CD4-positive, alpha-beta T cell (primary cell): Measurements from ENCODE around the gene GLP1R. TPM values are rescaled to one million over a fixed set of nuclear protein-coding genes. Genes with fewer than 3 reads are reported as not detected.

Experiments used
- ATAC-seq: fragments of 200-7000 bp; cut with Tn5 transposase; one replicate; pipeline ENCODE4 v1.10.0; 2022; ENCODE audit warnings: mild to moderate bottlenecking; ENCODE audit not compliant: poor library complexity
- CTCF ChIA-PET: fragments of 350-600 bp; sonication (Branson Sonifier 250); formaldehyde crosslinking; loops from one replicate; lab custom pipeline; 2021; ENCODE audit warnings: antibody characterized with exemption, inconsistent platforms; lab: Charles Lee
- POLR2A ChIA-PET: fragments of 350-600 bp; sonication (Branson Sonifier 250); formaldehyde crosslinking; loops from one replicate; lab custom pipeline; 2021; ENCODE audit warnings: antibody characterized with exemption, inconsistent platforms; lab: Charles Lee
- DNase-seq, 14 experiments: peaks; one replicate each; pipeline ENCODE4 v3.0.0-alpha.2; 2013 to 2020; ENCODE audit warnings: mixed read lengths in 2 of 14
- H3K27ac ChIP-seq, 2 donors: one replicate each; pipeline versions ENCODE4 v1.5.1 to v1.7.0; 2013; ENCODE audit warnings: low read length in 2 of 2, low read depth in 1 of 2, mild to moderate bottlenecking in 1 of 2
- H3K27me3 ChIP-seq, 2 experiments: 1 replicate in 1 of 2; 2 replicates in 1 of 2; pipeline versions ENCODE4 v1.6.1 to v1.7.0; 2013; ENCODE audit warnings: low read length in 2 of 2, control low read depth in 1 of 2, mild to moderate bottlenecking in 1 of 2, moderate library complexity in 1 of 2; ENCODE audit not compliant: insufficient read depth in 2 of 2, control insufficient read depth in 1 of 2
- H3K36me3 ChIP-seq: one replicate; pipeline ENCODE4 v1.6.1; 2013; ENCODE audit warnings: low read length, control low read depth; ENCODE audit not compliant: insufficient read depth
- H3K4me1 ChIP-seq: one replicate; pipeline ENCODE4 v1.6.1; 2013; ENCODE audit warnings: low read length, control low read depth; ENCODE audit not compliant: insufficient read depth
- H3K4me3 ChIP-seq: one replicate; pipeline ENCODE4 v1.5.1; 2013; ENCODE audit warnings: mild to moderate bottlenecking, low read length, moderate library complexity
- H3K9me3 ChIP-seq, 2 experiments: 1 replicate in 1 of 2; 2 replicates in 1 of 2; pipeline versions ENCODE4 v1.6.1 to v1.7.0; 2013; ENCODE audit warnings: low read length in 2 of 2, mild to moderate bottlenecking in 2 of 2, control low read depth in 1 of 2, moderate library complexity in 1 of 2; ENCODE audit not compliant: control insufficient read depth in 1 of 2, insufficient read depth in 1 of 2
- H3K27ac Mint-ChIP-seq: one replicate; pipeline ENCODE4 v1.8.0; 2020; ENCODE audit warnings: mixed read lengths
- H3K27me3 Mint-ChIP-seq: one replicate; pipeline ENCODE4 v1.8.0; 2021; ENCODE audit warnings: mixed read lengths
- H3K36me3 Mint-ChIP-seq: one replicate; pipeline ENCODE4 v1.8.0; 2021; ENCODE audit warnings: low read depth, mixed read lengths
- H3K4me1 Mint-ChIP-seq: one replicate; pipeline ENCODE4 v1.8.0; 2021; ENCODE audit warnings: low read depth, mixed read lengths
- H3K4me3 Mint-ChIP-seq: one replicate; pipeline ENCODE4 v1.8.0; 2020; ENCODE audit warnings: mild to moderate bottlenecking, mixed read lengths
- H3K9me3 Mint-ChIP-seq: one replicate; pipeline ENCODE4 v1.8.0; 2020; ENCODE audit warnings: mixed read lengths
- CTCF ChIP-seq: fragments of 200-600 bp; IDR thresholded peaks from one replicate; pipeline ENCODE4 v1.8.0; 2022; ENCODE audit warnings: antibody characterized with exemption, mild to moderate bottlenecking
- intact Hi-C, 2 experiments: fragments of 100-400 bp; cut with DNase I in 1 of 2; cut with micrococcal nuclease in 1 of 2; formaldehyde crosslinking; loops; one replicate each; pipeline versions ENCODE4 v1.15.1 to v1.9.0; 2023 to 2025; cut with DNase I, micrococcal nuclease
- total RNA-seq, 174 experiments: library from RNA in 2 of 174; stranded (reverse) in 2 of 174; gene quantifications; one replicate each; pipeline ENCODE4 v1.2.3 and lab custom pipeline; 2021 to 2026

GLP1R gene
- total RNA-seq, 2 experiments from 2014 or later: not detected

- peaks cover 28% of the 10 kb centered on the region for H3K4me1 Mint-ChIP-seq
- H3K36me3 Mint-ChIP-seq: peaks cover 30% of the 10 kb centered on the region
- ATAC-seq (peak; percentile 86), DNase-seq (peak in 3 of 14 experiments; percentile 16 to 32 (median 18))
- Histone ChIP-seq H3K27me3 (no peaks in the 10 kb centered on the region), H3K9me3 (no peaks in the 10 kb centered on the region), H3K27ac (no peak overlapping the region), H3K4me3 (no peak overlapping the region), H3K4me1 (peaks cover 3% of the 10 kb centered on the region), H3K36me3 (peaks cover 8% of the 10 kb centered on the region)
- no peak for TF ChIP-seq CTCF
- ChIA-PET POLR2A (interaction anchor here (1.1 kb wide), 1 partner anchor 15 kb away, joined by 3 read pairs; the partner anchor contains the start of gene SAYSD1), CTCF (interaction anchor here (1.2 kb wide), 1 partner anchor 11 kb away, joined by 4 read pairs; no protein-coding TSS in a partner anchor)
- H3K27ac Mint-ChIP-seq: no peak overlapping the region
- H3K27me3 Mint-ChIP-seq: no peaks in the 10 kb centered on the region
- H3K4me3 Mint-ChIP-seq: peak overlapping the region; percentile 43
- intact Hi-C loops: loop anchor here (5.0 to 10.0 kb wide), 2 partner anchors 228 to 624 kb away; partner anchors contain the start of gene KIF6 (in 1 of the 2)
- H3K9me3 Mint-ChIP-seq: no peaks in the 10 kb centered on the region
Observed at GRCh38 chr6:39100358-39100757, 51.8 kb downstream of the GLP1R start.

GRCh38 chr6:39102071-39102820 is 53.7 kb downstream of the GLP1R start:
- H3K27ac ChIP-seq: no peak overlapping the region
- H3K27me3 Mint-ChIP-seq: no peaks in the 10 kb centered on the region
- no peak overlapping the region for H3K4me3 Mint-ChIP-seq
- H3K36me3 Mint-ChIP-seq: peaks cover 45% of the 10 kb centered on the region
- peak; percentile 50 for ATAC-seq
- DNase-seq: peak in 3 of 14 experiments; percentile 32 to 47 (median 36)
- H3K9me3 ChIP-seq: no peaks in the 10 kb centered on the region
- POLR2A ChIA-PET: interaction anchor here (0.9 to 1.5 kb wide), 3 partner anchors 9 to 12 kb away, joined by 5 to 13 read pairs (median 5); partner anchors contain the start of gene SAYSD1
- H3K36me3 ChIP-seq: peaks cover 10% of the 10 kb centered on the region
- CTCF ChIA-PET: interaction anchor here (1.0 kb wide), 1 partner anchor 14 kb away, joined by 3 read pairs; no protein-coding TSS in a partner anchor
- H3K4me3 ChIP-seq: no peak overlapping the region
- H3K9me3 Mint-ChIP-seq: no peaks in the 10 kb centered on the region
- H3K4me1 ChIP-seq: peaks cover 3% of the 10 kb centered on the region
- TF ChIP-seq CTCF: peak; percentile 27
- intact Hi-C loops: loop anchor here (5.0 to 10.0 kb wide), 2 partner anchors 230 to 623 kb away; partner anchors contain the start of gene KIF6 (in 1 of the 2)
- H3K27me3 ChIP-seq: no peaks in the 10 kb centered on the region
- no peak overlapping the region for H3K27ac Mint-ChIP-seq
- H3K4me1 Mint-ChIP-seq: peaks cover 31% of the 10 kb centered on the region

GRCh38 chr6:39102821-39103136 is 54.2 kb downstream of the GLP1R start:
- Histone ChIP-seq H3K27me3 (no peaks in the 10 kb centered on the region), H3K4me1 (peaks cover 3% of the 10 kb centered on the region), H3K4me3 (no peak overlapping the region), H3K27ac (no peak overlapping the region), H3K9me3 (no peaks in the 10 kb centered on the region), H3K36me3 (peaks cover 10% of the 10 kb centered on the region)
- ChIA-PET POLR2A (interaction anchor here (0.9 to 1.5 kb wide), 3 partner anchors 9 to 12 kb away, joined by 5 to 13 read pairs (median 5); partner anchors contain the start of gene SAYSD1), CTCF (interaction anchor here (1.0 kb wide), 1 partner anchor 14 kb away, joined by 3 read pairs; no protein-coding TSS in a partner anchor)
- H3K4me1 Mint-ChIP-seq: peaks cover 36% of the 10 kb centered on the region
- intact Hi-C loops: loop anchor here (5.0 to 10.0 kb wide), 2 partner anchors 230 to 622 kb away; partner anchors contain the start of gene KIF6 (in 1 of the 2)
- H3K27ac Mint-ChIP-seq: no peak overlapping the region
- no peaks in the 10 kb centered on the region for H3K9me3 Mint-ChIP-seq
- no peak overlapping the region for H3K4me3 Mint-ChIP-seq
- no peak for ATAC-seq
- no peaks in the 10 kb centered on the region for H3K27me3 Mint-ChIP-seq
- no peak for TF ChIP-seq CTCF
- peaks cover 50% of the 10 kb centered on the region for H3K36me3 Mint-ChIP-seq
- no peak for DNase-seq
